ENCODE measurements around the gene AP4M1.

The AP4M1 gene

DNA sequence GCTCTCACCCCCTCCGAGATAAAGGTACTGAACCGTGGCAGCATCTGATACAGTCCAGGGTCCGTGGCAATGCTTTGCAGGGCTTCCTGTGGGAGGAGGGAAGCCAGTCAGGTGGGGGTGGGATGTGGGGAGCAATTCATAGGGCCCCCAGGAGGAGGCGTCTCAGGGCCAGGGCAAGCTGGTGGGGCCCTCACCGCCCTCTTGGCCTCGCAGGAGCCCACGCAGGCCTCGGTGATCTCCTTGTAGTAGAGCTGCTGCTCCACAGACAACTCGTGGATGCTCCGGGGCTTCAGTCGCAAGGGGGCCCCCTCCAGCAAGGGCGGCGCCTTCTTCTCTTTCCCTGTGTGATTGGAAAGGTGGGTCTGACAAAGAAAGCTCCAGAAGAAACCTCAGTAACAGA is 10.5 kb downstream of the AP4M1 start:
- TF ChIP-seq, protein P1, sequence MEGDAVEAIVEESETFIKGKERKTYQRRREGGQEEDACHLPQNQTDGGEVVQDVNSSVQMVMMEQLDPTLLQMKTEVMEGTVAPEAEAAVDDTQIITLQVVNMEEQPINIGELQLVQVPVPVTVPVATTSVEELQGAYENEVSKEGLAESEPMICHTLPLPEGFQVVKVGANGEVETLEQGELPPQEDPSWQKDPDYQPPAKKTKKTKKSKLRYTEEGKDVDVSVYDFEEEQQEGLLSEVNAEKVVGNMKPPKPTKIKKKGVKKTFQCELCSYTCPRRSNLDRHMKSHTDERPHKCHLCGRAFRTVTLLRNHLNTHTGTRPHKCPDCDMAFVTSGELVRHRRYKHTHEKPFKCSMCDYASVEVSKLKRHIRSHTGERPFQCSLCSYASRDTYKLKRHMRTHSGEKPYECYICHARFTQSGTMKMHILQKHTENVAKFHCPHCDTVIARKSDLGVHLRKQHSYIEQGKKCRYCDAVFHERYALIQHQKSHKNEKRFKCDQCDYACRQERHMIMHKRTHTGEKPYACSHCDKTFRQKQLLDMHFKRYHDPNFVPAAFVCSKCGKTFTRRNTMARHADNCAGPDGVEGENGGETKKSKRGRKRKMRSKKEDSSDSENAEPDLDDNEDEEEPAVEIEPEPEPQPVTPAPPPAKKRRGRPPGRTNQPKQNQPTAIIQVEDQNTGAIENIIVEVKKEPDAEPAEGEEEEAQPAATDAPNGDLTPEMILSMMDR (IDR thresholded peaks at IDR 0.05): no peak

DNA sequence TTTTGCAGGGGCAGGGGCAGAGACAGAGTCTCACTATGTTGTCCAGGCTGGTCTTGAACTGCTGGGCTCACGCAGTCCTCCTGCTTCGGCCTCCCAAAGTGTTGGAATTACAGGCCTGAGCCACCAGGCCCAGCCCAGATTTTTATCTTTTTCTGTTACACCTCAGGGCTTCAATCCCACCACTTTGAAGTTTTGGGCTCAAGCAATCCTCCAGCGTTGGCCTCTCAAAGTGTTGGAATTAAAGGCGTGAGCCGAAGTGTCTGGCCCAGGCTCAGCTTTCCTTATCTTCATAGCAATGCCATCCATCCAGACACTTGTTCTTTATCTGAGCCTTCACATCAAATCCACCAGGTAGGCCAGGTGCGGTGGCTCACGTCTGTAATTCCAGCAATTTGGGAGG is 13.6 kb downstream of the AP4M1 start:
- TF ChIP-seq, protein P1 (IDR thresholded peaks at IDR 0.05): no peak

DNA sequence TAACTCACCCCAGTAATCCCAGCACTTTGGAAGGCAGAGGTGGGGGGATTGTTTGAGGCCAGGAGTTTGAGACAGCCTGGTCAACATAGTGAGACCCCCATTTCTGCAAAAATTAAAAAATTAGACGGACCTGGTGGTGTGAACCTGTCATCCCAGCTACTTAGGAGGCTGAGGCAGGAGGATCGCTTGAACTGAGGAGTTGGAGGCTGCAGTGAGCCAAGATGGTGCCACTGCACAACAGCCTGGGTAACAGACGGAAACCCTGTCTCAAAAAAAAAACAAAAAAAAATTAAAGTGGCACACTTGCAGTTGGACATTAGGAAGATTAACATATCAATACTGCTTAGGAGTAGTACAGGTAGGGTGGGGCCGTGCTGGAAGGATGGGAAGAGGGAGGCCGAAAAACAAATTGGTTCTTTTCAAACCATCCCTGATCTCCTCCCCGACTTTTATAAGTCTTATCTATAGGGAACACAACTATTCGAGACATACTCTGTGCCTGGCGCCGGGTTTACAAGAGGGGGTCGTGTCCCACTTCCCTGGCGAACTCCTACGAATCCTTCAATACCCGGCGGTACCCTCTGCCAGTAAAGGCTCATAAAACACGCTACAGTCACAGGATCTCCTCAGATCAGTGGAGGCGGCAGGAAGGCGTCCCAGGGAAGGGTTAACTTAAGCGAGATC is 17.1 kb downstream of the AP4M1 start:
- TF ChIP-seq, protein P1 (IDR thresholded peaks at IDR 0.05): no peak

DNA sequence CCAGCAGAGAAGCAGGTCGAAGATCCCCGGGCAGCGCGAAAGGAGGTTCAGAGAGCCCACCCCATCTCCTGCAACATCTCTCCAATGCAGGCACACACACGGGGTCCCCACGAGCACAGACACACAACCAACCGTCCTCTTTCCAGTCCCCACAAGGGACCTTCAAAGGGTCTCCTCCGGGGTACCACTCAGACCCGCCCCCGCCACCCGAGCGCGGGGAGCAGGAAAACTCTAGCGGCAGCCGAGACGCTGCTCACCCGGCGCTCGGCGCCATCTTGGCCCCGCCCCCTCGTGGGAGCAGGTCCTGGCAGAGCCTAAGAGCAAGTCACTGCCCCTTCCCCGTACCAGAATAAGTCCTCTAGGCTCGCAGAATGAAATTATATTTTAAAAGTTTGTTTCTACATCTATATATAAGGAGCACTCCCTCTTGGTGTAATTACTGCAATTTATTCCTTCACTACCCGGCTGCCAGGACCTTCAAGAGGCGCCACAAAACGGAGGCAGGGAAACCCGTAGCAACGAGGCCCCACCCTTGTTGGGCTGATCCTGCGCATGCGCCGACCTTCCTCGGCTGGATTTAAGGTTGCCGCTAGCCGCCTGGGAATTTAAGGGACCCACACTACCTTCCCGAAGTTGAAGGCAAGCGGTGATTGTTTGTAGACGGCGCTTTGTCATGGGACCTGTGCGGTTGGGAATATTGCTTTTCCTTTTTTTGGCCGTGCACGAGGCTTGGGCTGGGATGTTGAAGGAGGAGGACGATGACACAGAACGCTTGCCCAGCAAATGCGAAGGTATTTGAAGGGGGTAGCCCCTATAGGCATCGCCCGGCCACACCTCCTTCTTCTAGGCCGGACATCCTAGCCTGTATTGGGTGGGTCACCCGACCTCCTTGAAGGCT is 17.9 kb downstream of the AP4M1 start, which contains the start of the genes CNPY4 and TAF6:
Gene CNPY4 (plus strand): TSS at position 563 of the 898 bp plus-strand sequence. CDS start 111 bp downstream, at position 674.
Gene TAF6 (minus strand): TSS at position 287 of the 898 bp plus-strand sequence. CDS start 5,149 bp downstream, outside the sequence.
- TF ChIP-seq, protein P1 (IDR thresholded peaks at IDR 0.05): no peak

DNA sequence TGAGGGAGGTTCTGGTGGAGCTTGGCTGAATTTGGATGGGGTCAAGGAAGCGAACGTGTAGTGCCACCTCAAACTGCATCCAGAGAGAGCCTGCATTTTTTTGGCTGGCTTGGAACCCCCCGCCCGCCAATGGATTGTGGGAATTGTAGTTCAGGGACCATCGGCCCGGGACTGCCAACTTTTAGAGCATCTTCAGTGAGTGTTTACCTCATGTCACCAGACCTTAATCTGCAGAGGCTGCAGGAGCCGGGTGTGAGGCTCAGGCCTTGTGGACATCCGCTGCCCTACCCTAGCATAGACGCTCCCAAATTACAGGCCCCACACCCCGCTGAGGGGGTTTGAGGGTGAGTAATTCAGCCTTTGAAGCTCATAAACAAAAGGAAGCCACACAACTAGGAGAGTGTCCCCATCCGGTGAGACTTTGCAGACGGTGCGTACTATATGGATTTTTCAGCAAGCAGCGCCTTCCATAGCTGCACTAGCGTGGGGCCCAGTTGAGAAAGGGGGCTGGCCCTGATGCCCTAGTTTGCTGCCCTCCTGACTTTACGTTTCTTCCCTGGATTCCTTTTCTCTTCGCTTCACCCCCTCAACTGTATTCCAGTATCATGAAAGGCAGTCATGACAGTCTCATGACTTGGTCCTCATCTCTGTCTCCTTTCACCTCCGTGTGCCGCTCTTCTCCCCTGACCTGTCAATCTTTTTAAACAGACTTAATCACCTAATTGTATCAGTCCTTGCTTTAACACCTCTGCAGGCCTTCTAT is 18.7 kb downstream of the AP4M1 start:
- TF ChIP-seq, protein P1 (IDR thresholded peaks at IDR 0.05): no peak

DNA sequence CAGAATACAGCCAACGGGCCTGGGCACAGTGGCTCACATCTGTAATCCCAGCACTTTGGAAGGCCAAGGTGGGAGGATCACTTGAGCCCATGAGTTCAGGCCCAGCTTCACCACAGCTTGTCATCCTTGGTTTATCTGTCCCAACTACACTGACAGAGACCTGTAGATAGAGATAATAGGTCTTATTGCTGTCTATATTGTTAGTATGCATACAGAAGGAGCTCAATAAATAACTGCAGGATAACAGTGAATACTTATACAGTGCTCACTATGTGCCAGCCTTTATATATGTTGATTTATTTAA is 19.2 kb downstream of the AP4M1 start:
- TF ChIP-seq, protein P1 (IDR thresholded peaks at IDR 0.05): no peak

DNA sequence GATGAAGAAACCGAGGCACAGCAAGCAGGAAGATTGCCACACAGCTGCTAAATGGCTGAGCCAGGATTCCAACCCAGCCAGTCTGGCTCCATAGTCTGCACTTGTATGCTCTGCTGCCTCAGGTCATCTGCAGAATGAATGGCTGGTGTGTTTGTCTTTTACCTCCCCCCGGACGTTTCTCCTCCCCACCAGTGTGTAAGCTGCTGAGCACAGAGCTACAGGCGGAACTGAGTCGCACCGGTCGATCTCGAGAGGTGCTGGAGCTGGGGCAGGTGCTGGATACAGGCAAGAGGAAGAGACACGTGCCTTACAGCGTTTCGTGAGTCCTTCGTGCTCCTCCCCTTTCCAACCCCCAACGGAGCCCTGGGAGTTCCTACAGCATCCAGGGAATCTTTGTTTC is 20.6 kb downstream of the AP4M1 start:
- TF ChIP-seq, protein P1 (IDR thresholded peaks at IDR 0.05): no peak

Measured in LNCAP (cell line).